ENCODE data around the gene CACNA1E. TPM values are rescaled to one million over a fixed set of nuclear protein-coding genes. Genes with fewer than 3 reads are reported as not detected.

Gene CACNA1E
- total RNA-seq, 1 donor from 2014 or later = 0.06 TPM

DNA sequence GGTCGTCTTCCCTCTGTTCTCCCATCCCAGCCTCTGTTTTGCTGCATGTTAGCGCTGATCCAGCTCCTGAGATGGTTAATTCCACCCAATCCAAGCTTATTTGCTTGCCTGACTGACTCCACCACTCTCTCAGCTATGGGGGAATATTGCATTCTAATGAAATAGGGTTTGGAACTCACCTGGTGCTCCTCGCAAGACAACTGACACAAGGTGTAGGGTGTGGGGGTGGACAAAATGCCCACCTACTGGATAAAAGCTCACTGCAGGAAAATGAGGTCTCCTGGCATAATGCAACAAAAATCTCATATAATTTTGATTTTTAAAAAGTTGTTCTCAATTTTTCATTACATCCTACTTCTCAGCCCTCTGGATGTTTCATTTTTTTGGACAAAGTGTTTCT lies 319.1 kb downstream of the CACNA1E start:
- ATAC-seq (no peak), DNase-seq (no peak)
- H3K27ac ChIP-seq = no peak overlapping the region
- H3K36me3 ChIP-seq = no peaks in the 10 kb centered on the region
- TF ChIP-seq, protein P1, sequence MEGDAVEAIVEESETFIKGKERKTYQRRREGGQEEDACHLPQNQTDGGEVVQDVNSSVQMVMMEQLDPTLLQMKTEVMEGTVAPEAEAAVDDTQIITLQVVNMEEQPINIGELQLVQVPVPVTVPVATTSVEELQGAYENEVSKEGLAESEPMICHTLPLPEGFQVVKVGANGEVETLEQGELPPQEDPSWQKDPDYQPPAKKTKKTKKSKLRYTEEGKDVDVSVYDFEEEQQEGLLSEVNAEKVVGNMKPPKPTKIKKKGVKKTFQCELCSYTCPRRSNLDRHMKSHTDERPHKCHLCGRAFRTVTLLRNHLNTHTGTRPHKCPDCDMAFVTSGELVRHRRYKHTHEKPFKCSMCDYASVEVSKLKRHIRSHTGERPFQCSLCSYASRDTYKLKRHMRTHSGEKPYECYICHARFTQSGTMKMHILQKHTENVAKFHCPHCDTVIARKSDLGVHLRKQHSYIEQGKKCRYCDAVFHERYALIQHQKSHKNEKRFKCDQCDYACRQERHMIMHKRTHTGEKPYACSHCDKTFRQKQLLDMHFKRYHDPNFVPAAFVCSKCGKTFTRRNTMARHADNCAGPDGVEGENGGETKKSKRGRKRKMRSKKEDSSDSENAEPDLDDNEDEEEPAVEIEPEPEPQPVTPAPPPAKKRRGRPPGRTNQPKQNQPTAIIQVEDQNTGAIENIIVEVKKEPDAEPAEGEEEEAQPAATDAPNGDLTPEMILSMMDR (IDR thresholded peaks at IDR 0.05) = no peak
- no peaks in the 10 kb centered on the region for H3K27me3 ChIP-seq
- intact Hi-C loops (cut with DNase I) = no loop called here
- H3K4me3 ChIP-seq = no peak overlapping the region
- H3K9me3 ChIP-seq = no peaks in the 10 kb centered on the region
- H3K4me1 ChIP-seq = no peaks in the 10 kb centered on the region

DNA sequence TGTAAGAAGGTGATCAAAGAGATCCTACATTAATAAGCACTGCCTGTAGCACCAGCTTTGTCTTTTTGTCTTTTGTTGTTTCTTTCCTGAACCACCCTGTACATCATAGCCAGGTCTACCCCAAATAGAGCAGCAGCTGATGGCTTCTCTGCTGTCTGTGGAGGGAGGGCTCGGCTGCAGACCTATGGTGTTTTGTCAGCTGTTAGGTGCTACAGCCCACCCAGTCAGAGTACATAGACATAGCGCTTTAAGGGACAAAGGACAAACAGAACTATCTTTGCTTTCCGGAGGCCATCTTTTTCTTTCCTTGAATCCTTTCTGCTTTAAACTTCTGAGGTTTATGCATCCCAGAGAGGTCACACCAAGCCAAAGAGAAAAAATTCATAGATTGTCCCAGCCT lies 320.1 kb downstream of the CACNA1E start:
- Histone ChIP-seq H3K4me1 (no peaks in the 10 kb centered on the region), H3K36me3 (no peaks in the 10 kb centered on the region), H3K27me3 (no peaks in the 10 kb centered on the region), H3K27ac (no peak overlapping the region), H3K4me3 (no peak overlapping the region), H3K9me3 (no peaks in the 10 kb centered on the region)
- DNase-seq (no peak), ATAC-seq (no peak)
- TF ChIP-seq, protein P1 (IDR thresholded peaks at IDR 0.05) = no peak
- intact Hi-C loops (cut with DNase I) = no loop called here

DNA sequence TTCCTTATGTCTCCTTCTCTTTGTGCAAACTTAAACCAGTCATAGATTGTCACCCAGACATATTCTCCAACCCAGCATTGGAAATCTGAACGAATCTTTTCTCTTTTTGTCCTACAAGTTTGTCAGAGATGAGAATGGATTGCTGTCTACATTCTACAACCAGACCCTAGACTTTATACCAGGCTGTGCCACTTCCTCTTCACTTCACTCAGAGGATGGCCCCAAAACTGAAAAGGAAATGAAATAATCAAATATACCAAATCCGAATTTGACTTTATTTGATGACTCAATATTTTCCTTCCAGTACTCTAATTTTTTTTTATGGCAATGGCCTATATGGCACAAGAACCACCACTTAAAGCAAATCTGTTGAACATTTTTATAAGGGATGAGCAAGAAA lies 321.7 kb downstream of the CACNA1E start:
- H3K36me3 ChIP-seq = no peaks in the 10 kb centered on the region
- no peak overlapping the region for H3K27ac ChIP-seq
- no peak for DNase-seq
- no peaks in the 10 kb centered on the region for H3K4me1 ChIP-seq
- intact Hi-C loops (cut with DNase I) = no loop called here
- no peaks in the 10 kb centered on the region for H3K27me3 ChIP-seq
- H3K4me3 ChIP-seq = no peak overlapping the region
- TF ChIP-seq, protein P1 (IDR thresholded peaks at IDR 0.05) = no peak
- H3K9me3 ChIP-seq = no peaks in the 10 kb centered on the region
- no peak for ATAC-seq

DNA sequence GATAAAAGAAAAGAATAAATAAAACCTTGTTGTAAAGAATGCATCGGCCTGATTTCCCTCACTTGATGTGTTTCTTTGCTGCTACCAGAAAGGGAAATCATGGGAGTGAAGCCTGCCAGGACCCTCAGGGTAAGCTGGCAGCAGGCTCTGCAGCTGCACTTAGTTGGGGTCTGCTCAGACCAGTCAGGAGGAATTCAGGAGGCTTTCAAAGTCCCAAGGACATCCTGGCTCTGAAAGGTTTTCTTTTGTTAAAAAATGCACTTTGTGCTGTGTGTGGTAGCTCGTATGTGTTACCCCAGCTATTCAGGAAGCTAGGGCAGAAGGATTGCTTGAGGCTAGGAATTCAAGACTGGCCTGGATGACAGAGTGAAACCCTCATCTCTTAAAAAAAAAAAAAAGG lies 323.4 kb downstream of the CACNA1E start:
- H3K36me3 ChIP-seq = no peaks in the 10 kb centered on the region
- DNase-seq (no peak), ATAC-seq (no peak)
- TF ChIP-seq, protein P1 (IDR thresholded peaks at IDR 0.05) = no peak
- intact Hi-C loops (cut with DNase I) = no loop called here
- H3K4me1 ChIP-seq = no peaks in the 10 kb centered on the region
- no peaks in the 10 kb centered on the region for H3K27me3 ChIP-seq
- no peak overlapping the region for H3K27ac ChIP-seq
- H3K4me3 ChIP-seq = no peak overlapping the region
- H3K9me3 ChIP-seq = no peaks in the 10 kb centered on the region

DNA sequence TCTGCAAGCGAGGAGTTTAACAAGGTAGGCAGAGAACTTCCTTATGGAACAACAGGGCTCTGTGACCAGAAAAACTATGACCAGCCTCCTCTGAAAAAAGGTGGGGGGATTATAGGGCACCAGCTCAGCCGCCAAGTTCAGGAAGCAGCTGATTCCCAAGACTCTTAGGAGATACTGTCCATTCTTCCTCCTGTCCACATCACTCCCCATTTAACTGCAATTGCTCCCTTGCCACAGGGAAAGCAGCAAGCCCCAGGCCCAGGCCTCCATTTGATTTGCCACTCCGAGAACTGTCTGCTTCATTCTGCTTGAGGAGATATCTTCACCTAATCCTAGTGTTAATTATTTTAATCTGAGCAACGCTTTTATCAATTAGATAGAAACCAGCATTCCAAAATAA lies 323.9 kb downstream of the CACNA1E start:
- Histone ChIP-seq H3K4me3 (no peak overlapping the region), H3K36me3 (no peaks in the 10 kb centered on the region), H3K27ac (no peak overlapping the region), H3K9me3 (no peaks in the 10 kb centered on the region), H3K27me3 (no peaks in the 10 kb centered on the region), H3K4me1 (no peaks in the 10 kb centered on the region)
- ATAC-seq = no peak
- intact Hi-C loops (cut with DNase I) = no loop called here
- no peak for DNase-seq
- TF ChIP-seq, protein P1 (IDR thresholded peaks at IDR 0.05) = no peak

DNA sequence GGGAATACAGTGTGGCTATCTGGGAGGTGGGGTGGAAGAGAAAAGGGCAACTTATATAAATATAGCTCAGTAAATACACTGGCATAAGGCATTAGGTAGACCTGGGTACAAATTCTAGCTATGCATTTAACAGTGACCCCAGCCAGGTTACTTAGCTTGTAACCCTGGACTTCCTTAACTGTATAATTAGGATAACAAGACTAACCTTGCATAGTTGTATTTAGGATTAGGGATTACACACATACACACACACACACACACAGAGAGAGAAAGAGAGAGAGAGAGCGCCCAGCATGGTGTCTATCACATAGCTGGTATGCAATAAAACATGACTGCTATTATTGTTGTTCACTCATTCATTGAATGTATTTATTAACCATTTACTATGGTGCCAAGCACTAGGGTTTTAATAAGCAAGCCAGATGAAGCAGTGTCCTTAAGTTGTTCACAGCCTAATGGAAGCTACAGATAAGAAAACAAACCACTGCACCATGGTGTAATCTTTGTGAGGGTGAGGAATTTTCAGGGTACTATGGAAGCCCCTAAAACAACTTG lies 326.8 kb downstream of the CACNA1E start:
- Histone ChIP-seq H3K4me1 (no peaks in the 10 kb centered on the region), H3K9me3 (no peaks in the 10 kb centered on the region), H3K4me3 (no peak overlapping the region), H3K27ac (no peak overlapping the region), H3K27me3 (no peaks in the 10 kb centered on the region), H3K36me3 (no peaks in the 10 kb centered on the region)
- intact Hi-C loops (cut with DNase I) = no loop called here
- TF ChIP-seq, protein P1 (IDR thresholded peaks at IDR 0.05) = no peak
- DNase-seq (no peak), ATAC-seq (no peak)
